Vagina (tissue), 2 donors: Measurements from ENCODE around the gene GLMN. TPM values are rescaled to one million over a fixed set of nuclear protein-coding genes. Genes with fewer than 3 reads are reported as not detected.

Experiments
- DNase-seq, 2 donors: peaks; one replicate each; pipeline ENCODE4 v3.0.0-alpha.2; 2017; ENCODE audit errors: extremely low spot score in 2 of 2
- H3K27ac ChIP-seq: fragments of 200-600 bp; sonication (generic); one replicate; pipeline ENCODE4 v1.5.1; 2019
- H3K27me3 ChIP-seq: fragments of 200-600 bp; sonication (generic); one replicate; pipeline ENCODE4 v1.5.1; 2019
- H3K36me3 ChIP-seq, 2 donors: fragments of 200-600 bp; sonication (generic); one replicate each; pipeline ENCODE4 v1.5.1; 2017 to 2019
- H3K4me1 ChIP-seq: fragments of 200-600 bp; sonication (generic); one replicate; pipeline ENCODE4 v1.5.1; 2019
- H3K4me3 ChIP-seq, 2 donors: fragments of 200-600 bp; sonication (generic); 1 replicate in 1 of 2; 2 replicates in 1 of 2; pipeline ENCODE4 v1.5.1; 2016 to 2019
- H3K9me3 ChIP-seq: fragments of 200-600 bp; sonication (generic); one replicate; pipeline ENCODE4 v1.5.1; 2019
- POLR2A ChIP-seq, 2 donors: fragments of 450-650 bp; IDR thresholded peaks; one replicate each; pipeline ENCODE4 v1.6.1; 2017; ENCODE audit warnings: antibody characterized with exemption in 2 of 2, mild to moderate bottlenecking in 2 of 2, moderate library complexity in 2 of 2
- POLR2AphosphoS5 ChIP-seq, 2 donors: sonication (generic); formaldehyde crosslinking; IDR thresholded peaks; one replicate each; pipeline ENCODE4 v1.9.0; 2017; ENCODE audit warnings: antibody characterized with exemption in 2 of 2, mild to moderate bottlenecking in 2 of 2, low read depth in 1 of 2; ENCODE audit not compliant: insufficient read depth in 1 of 2
- intact Hi-C: fragments of 100-400 bp; cut with DNase I; formaldehyde crosslinking; loops from one replicate; pipeline ENCODE4 v1.15.1; 2023
- total RNA-seq: library from RNA; depleted of rRNA; stranded (reverse); fragments of >200 nt; gene quantifications from one replicate; pipeline ENCODE4 v1.2.3, GENCODE V29; 2016
- TF ChIP-seq, protein P1 (sequence below), 3 experiments: fragments of 450-650 bp in 2 of 3; fragments of 200-600 bp in 1 of 3; sonication (generic) in 1 of 3; IDR thresholded peaks; one replicate each; pipeline ENCODE4 v1.5.1; 2017 to 2019; ENCODE audit warnings: antibody characterized with exemption in 3 of 3, mild to moderate bottlenecking in 2 of 3, moderate library complexity in 2 of 3

GLMN gene
- total RNA-seq, 1 donor from 2014 or later, result 9.3 TPM

DNA sequence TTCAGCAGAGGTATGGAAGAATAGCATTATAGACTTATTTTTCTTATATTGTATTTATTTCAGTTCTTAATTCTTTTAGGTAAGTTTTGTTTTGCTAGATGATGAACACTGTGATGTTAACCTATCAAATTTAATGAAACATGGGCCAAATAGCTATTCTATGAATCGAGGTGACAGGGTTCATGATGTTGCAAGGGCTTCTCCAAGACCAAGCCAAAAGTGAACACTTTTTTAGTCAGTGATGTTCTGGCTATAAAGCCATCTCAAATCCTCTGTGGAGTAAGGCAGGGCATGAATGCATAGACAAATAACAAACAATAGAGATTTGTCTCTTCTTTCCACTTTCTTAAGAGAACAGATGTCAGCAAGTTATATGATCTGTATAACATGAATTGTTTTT is 54.4 kb downstream of the GLMN start:
- no peaks in the 10 kb centered on the region for H3K4me1 ChIP-seq
- DNase-seq, result no peak
- H3K4me3 ChIP-seq, result no peak overlapping the region
- no peaks in the 10 kb centered on the region for H3K27me3 ChIP-seq
- no peaks in the 10 kb centered on the region for H3K9me3 ChIP-seq
- intact Hi-C loops, result no loop called here
- H3K36me3 ChIP-seq, result peaks cover 0 to 6% of the 10 kb centered on the region in 2 donors
- H3K27ac ChIP-seq, result no peak overlapping the region
- TF ChIP-seq, protein P1, sequence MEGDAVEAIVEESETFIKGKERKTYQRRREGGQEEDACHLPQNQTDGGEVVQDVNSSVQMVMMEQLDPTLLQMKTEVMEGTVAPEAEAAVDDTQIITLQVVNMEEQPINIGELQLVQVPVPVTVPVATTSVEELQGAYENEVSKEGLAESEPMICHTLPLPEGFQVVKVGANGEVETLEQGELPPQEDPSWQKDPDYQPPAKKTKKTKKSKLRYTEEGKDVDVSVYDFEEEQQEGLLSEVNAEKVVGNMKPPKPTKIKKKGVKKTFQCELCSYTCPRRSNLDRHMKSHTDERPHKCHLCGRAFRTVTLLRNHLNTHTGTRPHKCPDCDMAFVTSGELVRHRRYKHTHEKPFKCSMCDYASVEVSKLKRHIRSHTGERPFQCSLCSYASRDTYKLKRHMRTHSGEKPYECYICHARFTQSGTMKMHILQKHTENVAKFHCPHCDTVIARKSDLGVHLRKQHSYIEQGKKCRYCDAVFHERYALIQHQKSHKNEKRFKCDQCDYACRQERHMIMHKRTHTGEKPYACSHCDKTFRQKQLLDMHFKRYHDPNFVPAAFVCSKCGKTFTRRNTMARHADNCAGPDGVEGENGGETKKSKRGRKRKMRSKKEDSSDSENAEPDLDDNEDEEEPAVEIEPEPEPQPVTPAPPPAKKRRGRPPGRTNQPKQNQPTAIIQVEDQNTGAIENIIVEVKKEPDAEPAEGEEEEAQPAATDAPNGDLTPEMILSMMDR (IDR thresholded peaks at IDR 0.05), result no peak
- TF ChIP-seq POLR2A (IDR thresholded peaks at IDR 0.05) (no peak), POLR2AphosphoS5 (IDR thresholded peaks at IDR 0.05; ENCODE audit: insufficient read depth in 1 of 2, low read depth in 1 of 2) (no peak)

DNA sequence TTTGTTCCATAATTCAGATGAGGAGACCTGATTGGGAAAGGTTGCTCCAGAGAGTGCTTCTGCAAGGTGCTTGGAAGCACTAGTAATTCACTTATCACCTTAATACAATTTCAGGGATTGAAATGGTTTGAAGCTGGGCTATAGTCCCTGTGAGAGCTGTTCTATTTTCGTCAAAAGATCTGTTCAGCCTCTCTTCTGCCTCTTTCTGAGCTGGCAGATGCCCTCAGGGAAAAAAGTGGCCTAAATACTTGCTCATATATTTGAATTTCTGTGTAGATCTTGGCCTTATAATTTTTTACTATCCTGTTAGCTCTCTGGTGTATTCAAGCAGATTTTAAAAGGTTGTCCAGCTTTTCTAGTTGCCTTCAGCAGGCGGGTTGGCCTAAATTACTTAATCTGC is 58.8 kb downstream of the GLMN start:
- Histone ChIP-seq H3K36me3 (no peaks in the 10 kb centered on the region), H3K27ac (no peak overlapping the region), H3K9me3 (no peaks in the 10 kb centered on the region), H3K4me3 (no peak overlapping the region), H3K4me1 (no peaks in the 10 kb centered on the region), H3K27me3 (no peaks in the 10 kb centered on the region)
- no peak for DNase-seq
- TF ChIP-seq POLR2A (IDR thresholded peaks at IDR 0.05) (no peak), POLR2AphosphoS5 (IDR thresholded peaks at IDR 0.05; ENCODE audit: insufficient read depth in 1 of 2, low read depth in 1 of 2) (no peak)
- TF ChIP-seq, protein P1 (IDR thresholded peaks at IDR 0.05), result no peak
- intact Hi-C loops, result no loop called here

DNA sequence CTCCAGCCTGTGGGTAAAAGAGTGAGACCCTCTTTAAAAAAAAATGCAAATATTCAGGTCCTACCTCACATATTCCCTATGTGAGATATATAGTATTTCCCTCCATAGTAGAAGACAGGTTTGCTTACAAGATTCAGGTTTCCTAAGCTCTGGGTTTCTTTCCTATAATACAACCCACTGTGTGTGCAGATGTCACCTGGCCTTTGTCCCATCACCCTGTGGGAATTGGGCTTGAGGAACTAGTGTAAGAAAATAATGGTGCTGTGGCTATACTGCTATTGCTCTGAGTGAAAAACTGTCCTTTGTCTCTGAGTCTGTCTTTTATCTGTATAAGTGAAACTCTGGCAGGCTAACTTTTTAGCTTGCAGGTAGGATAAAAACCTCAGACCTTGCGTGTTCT is 68.1 kb downstream of the GLMN start:
- Histone ChIP-seq H3K9me3 (no peaks in the 10 kb centered on the region), H3K36me3 (no peaks in the 10 kb centered on the region), H3K4me3 (no peak overlapping the region), H3K27ac (no peak overlapping the region), H3K27me3 (no peaks in the 10 kb centered on the region), H3K4me1 (no peaks in the 10 kb centered on the region)
- no peak for DNase-seq
- TF ChIP-seq POLR2AphosphoS5 (IDR thresholded peaks at IDR 0.05; ENCODE audit: insufficient read depth in 1 of 2, low read depth in 1 of 2) (no peak), POLR2A (IDR thresholded peaks at IDR 0.05) (no peak)
- TF ChIP-seq, protein P1 (IDR thresholded peaks at IDR 0.05), result no peak
- intact Hi-C loops, result no loop called here

DNA sequence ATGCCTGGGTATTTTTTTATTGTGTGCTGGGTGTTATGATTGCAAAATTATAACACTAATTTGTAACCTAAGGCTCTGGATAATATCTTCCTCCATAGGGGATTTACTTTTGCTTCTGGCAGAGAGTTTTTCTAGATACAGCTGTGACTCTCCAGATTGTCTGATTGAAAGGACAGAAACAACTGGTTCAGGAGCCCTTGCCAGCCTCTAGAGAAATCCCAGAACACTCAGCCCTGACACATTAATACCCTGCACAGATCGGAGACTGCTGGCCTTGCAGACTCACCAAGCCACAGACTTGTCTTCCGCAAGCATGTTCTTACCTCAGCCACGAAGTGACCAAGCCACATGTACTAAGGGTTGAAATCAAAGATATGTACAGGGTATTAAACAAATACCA is 70.4 kb downstream of the GLMN start:
- no peak for DNase-seq
- Histone ChIP-seq H3K4me1 (no peaks in the 10 kb centered on the region), H3K4me3 (no peak overlapping the region), H3K9me3 (no peaks in the 10 kb centered on the region), H3K27ac (no peak overlapping the region), H3K27me3 (no peaks in the 10 kb centered on the region), H3K36me3 (no peaks in the 10 kb centered on the region)
- intact Hi-C loops, result no loop called here
- TF ChIP-seq, protein P1 (IDR thresholded peaks at IDR 0.05), result no peak
- TF ChIP-seq POLR2AphosphoS5 (IDR thresholded peaks at IDR 0.05; ENCODE audit: insufficient read depth in 1 of 2, low read depth in 1 of 2) (no peak), POLR2A (IDR thresholded peaks at IDR 0.05) (no peak)

DNA sequence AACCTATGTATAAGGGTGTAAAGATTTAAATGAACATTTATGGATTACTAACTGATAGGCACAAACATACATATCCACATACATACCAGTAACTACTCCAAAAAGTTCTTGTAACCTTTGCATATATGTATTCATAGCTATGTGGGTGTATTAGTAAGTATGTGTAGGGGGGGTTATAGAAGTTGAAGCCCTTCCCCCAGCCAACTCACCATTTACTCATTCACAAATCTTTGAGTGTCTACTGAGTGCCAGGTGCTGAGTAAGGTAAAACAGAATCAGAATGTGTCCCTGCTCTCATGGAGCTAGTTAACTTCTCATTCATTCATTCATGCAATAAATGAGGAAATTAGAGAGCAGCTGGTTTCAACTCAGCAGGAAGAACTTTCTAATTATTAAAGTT is 79.8 kb downstream of the GLMN start:
- Histone ChIP-seq H3K27ac (no peak overlapping the region), H3K27me3 (no peaks in the 10 kb centered on the region), H3K4me1 (no peaks in the 10 kb centered on the region), H3K4me3 (no peak overlapping the region), H3K36me3 (no peaks in the 10 kb centered on the region), H3K9me3 (no peaks in the 10 kb centered on the region)
- intact Hi-C loops, result no loop called here
- TF ChIP-seq, protein P1 (IDR thresholded peaks at IDR 0.05), result no peak
- TF ChIP-seq POLR2AphosphoS5 (IDR thresholded peaks at IDR 0.05; ENCODE audit: insufficient read depth in 1 of 2, low read depth in 1 of 2) (no peak), POLR2A (IDR thresholded peaks at IDR 0.05) (no peak)
- no peak for DNase-seq
